ENCODE results near the gene YBX1.
"Not testable (repeated sequence)": the region's sequence is repeated elsewhere in the genome, so short reads cannot be mapped to it uniquely, and the experiment has no call there.

YBX1 gene

DNA sequence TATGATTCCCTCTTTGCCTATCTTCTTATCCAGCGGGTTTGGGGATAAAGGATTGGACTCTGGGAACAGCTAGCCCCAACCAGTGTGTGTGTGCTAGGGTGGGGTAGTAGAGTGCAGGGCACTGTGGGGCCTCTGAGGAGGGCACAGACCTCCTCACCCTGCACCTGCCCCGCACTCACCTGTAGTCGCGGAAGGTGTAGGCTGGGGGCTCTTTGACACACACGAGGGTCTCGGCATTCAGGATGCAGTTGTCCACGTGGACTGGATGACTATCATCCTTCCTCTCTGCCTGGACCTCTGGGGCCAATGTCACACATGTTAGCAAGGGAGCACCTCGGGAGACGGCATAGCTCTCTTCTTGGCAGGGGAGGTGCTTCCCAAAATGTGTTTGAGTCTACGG, 65.8 kb downstream of the YBX1 start:
- DNase-seq (ENCODE audit: low read depth, low spot score) = no peak

GRCh38 chr1:42748461-42749410, 66.5 kb downstream of the YBX1 start:
- DNase-seq (ENCODE audit: low read depth, low spot score) = no peak

DNA sequence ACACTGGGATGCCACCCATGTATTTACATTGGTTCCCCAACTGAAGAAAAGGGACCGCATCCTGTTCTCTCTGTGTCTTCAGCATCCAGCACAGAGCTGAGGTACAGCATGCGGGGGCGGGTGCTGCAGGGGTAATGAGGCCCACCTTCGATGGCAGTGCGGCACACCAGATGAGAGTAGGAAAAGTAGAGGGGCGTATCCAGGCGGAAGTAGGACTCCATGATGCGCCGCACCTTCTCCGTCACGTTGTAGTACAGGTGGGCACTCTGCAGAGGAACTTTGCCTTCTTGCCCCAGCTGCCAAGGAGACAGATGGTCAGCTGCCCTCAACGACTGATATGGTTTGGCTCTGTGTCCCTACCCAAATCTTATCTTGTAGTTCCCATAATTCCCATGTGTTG, 67.8 kb downstream of the YBX1 start:
- no peak for DNase-seq (ENCODE audit: low read depth, low spot score)

GRCh38 chr1:42751511-42752070, 69.4 kb downstream of the YBX1 start:
- DNase-seq (ENCODE audit: low read depth, low spot score) = not testable (repeated sequence)

DNA sequence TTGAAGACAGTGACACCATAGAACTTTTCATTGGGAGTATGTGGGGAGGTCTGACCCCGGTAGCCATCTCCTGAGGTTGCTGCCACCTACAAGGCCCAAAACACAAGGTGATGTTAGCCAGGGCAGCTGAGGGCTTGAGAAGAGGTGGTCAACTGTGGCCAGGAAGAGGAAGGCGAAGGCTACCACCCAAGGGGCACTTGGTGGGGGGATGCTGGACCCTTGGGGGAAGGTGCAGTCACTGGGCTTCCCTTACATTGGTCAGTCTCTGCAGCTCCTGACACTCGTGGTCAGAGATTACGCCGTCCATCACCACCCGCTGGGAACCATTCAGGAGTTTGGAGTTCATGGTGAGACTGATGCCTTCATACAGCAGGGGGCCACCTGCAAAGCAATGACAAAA, 70.1 kb downstream of the YBX1 start:
- no peak for DNase-seq (ENCODE audit: low read depth, low spot score)

DNA sequence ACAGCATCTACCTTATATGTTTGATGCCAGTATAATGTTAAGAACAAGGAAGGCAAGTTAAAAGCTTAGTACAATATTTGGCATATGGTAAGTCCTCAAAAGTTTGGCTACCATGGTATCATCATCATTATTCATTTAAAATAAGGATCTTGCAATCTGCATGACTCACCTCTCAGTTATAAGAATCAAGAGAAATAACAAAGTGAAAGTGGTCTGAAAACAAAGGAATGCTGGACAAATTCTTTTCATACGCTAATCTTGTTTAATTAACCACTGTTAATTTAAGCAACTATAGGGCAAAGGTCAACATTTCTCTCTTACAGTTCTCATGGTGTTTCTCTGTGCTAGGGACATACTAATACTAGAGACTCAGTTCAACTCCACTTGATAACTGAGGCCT, 70.9 kb downstream of the YBX1 start:
- no peak for DNase-seq (ENCODE audit: low read depth, low spot score)

Data from brain pericyte (primary cell).